IPS DF 4.7 (cell line): ENCODE data around the gene KLHL6.

Source experiments
- DNase-seq: peaks from one replicate; pipeline ENCODE4 v3.0.0-alpha.2; 2013; ENCODE audit warnings: low spot score; ENCODE audit errors: extremely low read depth

KLHL6 gene

GRCh38 chr3:183566880-183567279, 11.4 kb upstream of the KLHL6 start:
- DNase-seq, result no peak

- no peak for DNase-seq
These were observed 8.5 kb upstream of the KLHL6 start for GRCh38 chr3:183564046-183564445.

GRCh38 chr3:183563536-183563874, 8.0 kb upstream of the KLHL6 start:
- DNase-seq, result no peak

- no peak for DNase-seq
These were observed 5.1 kb upstream of the KLHL6 start for GRCh38 chr3:183560607-183561006.

- DNase-seq, result no peak
These were observed 3.0 kb upstream of the KLHL6 start for GRCh38 chr3:183558495-183558894.

- no peak for DNase-seq
These were observed 1.2 kb upstream of the KLHL6 start for GRCh38 chr3:183556722-183557121.

GRCh38 chr3:183554377-183554776, 1.1 kb downstream of the KLHL6 start:
- no peak for DNase-seq

GRCh38 chr3:183553334-183554026, 2.0 kb downstream of the KLHL6 start:
- no peak for DNase-seq

GRCh38 chr3:183551930-183552329, 3.6 kb downstream of the KLHL6 start:
- DNase-seq, result no peak

- no peak for DNase-seq
These were observed 7.2 kb downstream of the KLHL6 start for GRCh38 chr3:183548262-183548769.

- DNase-seq, result no peak
These were observed 8.9 kb downstream of the KLHL6 start for GRCh38 chr3:183546625-183547024.

- DNase-seq, result no peak
These were observed 9.8 kb downstream of the KLHL6 start for GRCh38 chr3:183545708-183546107.

- no peak for DNase-seq
These were observed 13.2 kb downstream of the KLHL6 start for GRCh38 chr3:183542355-183542754.

GRCh38 chr3:183541738-183542137, 13.8 kb downstream of the KLHL6 start:
- DNase-seq, result no peak

- no peak for DNase-seq
These were observed 14.3 kb downstream of the KLHL6 start for GRCh38 chr3:183541235-183541655.

- no peak for DNase-seq
These were observed 14.8 kb downstream of the KLHL6 start for GRCh38 chr3:183540501-183541234.

- no peak for DNase-seq
These were observed 15.7 kb downstream of the KLHL6 start for GRCh38 chr3:183539811-183540210.

- DNase-seq, result no peak
These were observed 17.0 kb downstream of the KLHL6 start for GRCh38 chr3:183538486-183538885.

- no peak for DNase-seq
These were observed 18.2 kb downstream of the KLHL6 start for GRCh38 chr3:183537295-183537730.

GRCh38 chr3:183536238-183536880, 19.1 kb downstream of the KLHL6 start:
- no peak for DNase-seq

GRCh38 chr3:183534249-183534648, 21.3 kb downstream of the KLHL6 start:
- no peak for DNase-seq

- no peak for DNase-seq
These were observed 21.9 kb downstream of the KLHL6 start for GRCh38 chr3:183533412-183534132.
